DND-41 (cell line): ENCODE measurements around the gene DLX1.

Source experiments
- EZH2 ChIP-seq: IDR thresholded peaks from 3 replicates; pipeline ENCODE4 v1.6.1; 2012; ENCODE audit warnings: borderline replicate concordance, low read depth, mild to moderate bottlenecking, moderate library complexity, low read length, inconsistent platforms; ENCODE audit not compliant: severe bottlenecking
- TF ChIP-seq, protein P1 (sequence below): IDR thresholded peaks from 2 replicates; pipeline ENCODE4 v1.5.1; 2012; ENCODE audit warnings: borderline replicate concordance, low read length, moderate library complexity, mild to moderate bottlenecking; ENCODE audit not compliant: poor library complexity, severe bottlenecking; ENCODE audit errors: extremely low read depth

DNA sequence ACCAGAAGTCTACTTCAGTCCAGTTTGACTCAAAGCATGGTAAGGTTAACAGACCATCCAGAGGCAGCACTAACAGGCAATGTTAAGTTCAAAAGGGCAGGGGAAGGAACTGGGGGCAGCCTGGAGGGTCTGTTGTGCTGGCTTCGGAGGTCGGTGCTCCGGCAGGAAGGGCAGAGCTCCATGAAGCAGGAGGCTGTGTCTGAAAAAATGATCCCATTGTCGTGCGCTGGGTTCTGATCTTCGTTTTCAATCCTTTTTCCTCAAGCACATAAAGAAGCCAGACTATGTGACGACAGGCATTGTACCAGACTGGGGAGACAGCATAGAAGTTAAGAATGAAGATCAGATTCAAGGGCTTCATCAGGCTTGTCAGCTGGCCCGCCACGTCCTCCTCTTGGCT, 21.9 kb upstream of the DLX1 start:
- TF ChIP-seq, protein P1, sequence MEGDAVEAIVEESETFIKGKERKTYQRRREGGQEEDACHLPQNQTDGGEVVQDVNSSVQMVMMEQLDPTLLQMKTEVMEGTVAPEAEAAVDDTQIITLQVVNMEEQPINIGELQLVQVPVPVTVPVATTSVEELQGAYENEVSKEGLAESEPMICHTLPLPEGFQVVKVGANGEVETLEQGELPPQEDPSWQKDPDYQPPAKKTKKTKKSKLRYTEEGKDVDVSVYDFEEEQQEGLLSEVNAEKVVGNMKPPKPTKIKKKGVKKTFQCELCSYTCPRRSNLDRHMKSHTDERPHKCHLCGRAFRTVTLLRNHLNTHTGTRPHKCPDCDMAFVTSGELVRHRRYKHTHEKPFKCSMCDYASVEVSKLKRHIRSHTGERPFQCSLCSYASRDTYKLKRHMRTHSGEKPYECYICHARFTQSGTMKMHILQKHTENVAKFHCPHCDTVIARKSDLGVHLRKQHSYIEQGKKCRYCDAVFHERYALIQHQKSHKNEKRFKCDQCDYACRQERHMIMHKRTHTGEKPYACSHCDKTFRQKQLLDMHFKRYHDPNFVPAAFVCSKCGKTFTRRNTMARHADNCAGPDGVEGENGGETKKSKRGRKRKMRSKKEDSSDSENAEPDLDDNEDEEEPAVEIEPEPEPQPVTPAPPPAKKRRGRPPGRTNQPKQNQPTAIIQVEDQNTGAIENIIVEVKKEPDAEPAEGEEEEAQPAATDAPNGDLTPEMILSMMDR: no peak
- TF ChIP-seq EZH2: no peak
